HepG2 (cell line): Measurements from ENCODE around the gene SHISAL1.

Experiments
- CTCF ChIP-seq: sonication (generic); formaldehyde crosslinking; IDR thresholded peaks from 2 replicates; pipeline ENCODE4 v1.5.0; 2020; ENCODE audit warnings: mild to moderate bottlenecking, missing genetic modification reagents, moderate library complexity
- KAT2B ChIP-seq: fragments of 150-350 bp; IDR thresholded peaks from 2 replicates; pipeline ENCODE4 v1.6.1; 2014; ENCODE audit warnings: low read depth, low read length, borderline replicate concordance
- NCOA5 ChIP-seq: sonication (generic); formaldehyde crosslinking; IDR thresholded peaks from 2 replicates; pipeline ENCODE4 v1.4.0; 2020; ENCODE audit warnings: missing genetic modification reagents
- SMARCC2 ChIP-seq: fragments of 450-650 bp; IDR thresholded peaks from 2 replicates; pipeline ENCODE4 v1.6.1; 2017; ENCODE audit warnings: antibody characterized with exemption, mild to moderate bottlenecking
- SRSF9 ChIP-seq: fragments of 200-400 bp; formaldehyde crosslinking; IDR thresholded peaks from 2 replicates; pipeline ENCODE4 v1.6.1; 2018; ENCODE audit warnings: borderline replicate concordance, mild to moderate bottlenecking, low read depth, low read length; ENCODE audit not compliant: insufficient read depth, poor library complexity, severe bottlenecking
- ZNF143 ChIP-seq: sonication (generic); formaldehyde crosslinking; IDR thresholded peaks from 2 replicates; pipeline ENCODE4 v1.4.0; 2020; ENCODE audit warnings: missing genetic modification reagents
- ZSCAN5A ChIP-seq: sonication (generic); formaldehyde crosslinking; IDR thresholded peaks from 2 replicates; pipeline ENCODE4 v1.8.0; 2022; ENCODE audit warnings: mild to moderate bottlenecking, missing genetic modification reagents, borderline replicate concordance

- TF ChIP-seq KAT2B (no peak), CTCF (CRISPR knock-in tag) (no peak), ZSCAN5A (CRISPR knock-in tag) (no peak), SMARCC2 (no peak), ZNF143 (CRISPR knock-in tag) (no peak), SRSF9 (no peak), NCOA5 (CRISPR knock-in tag) (no peak)
Measured at GRCh38 chr22:44197271-44197670, 115.5 kb downstream of the SHISAL1 start.
